Prostate gland (tissue), 2 donors: ENCODE data around the gene TWSG1. TPM values are rescaled to one million over a fixed set of nuclear protein-coding genes. Genes with fewer than 3 reads are reported as not detected.

ENCODE experiments used
- DNase-seq: peaks from one replicate; pipeline ENCODE4 v3.0.0-alpha.2; 2019; ENCODE audit warnings: low spot score
- H3K27ac ChIP-seq, 2 donors: fragments of 200-600 bp; sonication (generic); 2 replicates each; pipeline ENCODE4 v1.5.1; 2017 to 2019
- H3K27me3 ChIP-seq: fragments of 200-600 bp; sonication (generic); replicated peaks from 2 replicates; pipeline ENCODE4 v1.5.1; 2019; ENCODE audit not compliant: insufficient read depth
- H3K36me3 ChIP-seq, 2 donors: fragments of 200-600 bp; sonication (generic); 1 replicate in 1 of 2; 2 replicates in 1 of 2; pipeline versions ENCODE4 v1.5.1 to v1.8.1; 2017 to 2019
- H3K4me1 ChIP-seq: fragments of 200-600 bp; sonication (generic); replicated peaks from 2 replicates; pipeline ENCODE4 v1.5.1; 2019
- H3K4me3 ChIP-seq, 2 donors: fragments of 200-600 bp; sonication (generic); 2 replicates each; pipeline ENCODE4 v1.5.1; 2017 to 2019
- H3K9me3 ChIP-seq: fragments of 200-600 bp; sonication (generic); 2 replicates; pipeline ENCODE4 v1.5.1; 2017
- POLR2A ChIP-seq: fragments of 450-650 bp; IDR thresholded peaks from one replicate; pipeline ENCODE4 v1.6.1; 2016; ENCODE audit warnings: antibody characterized with exemption, mild to moderate bottlenecking
- POLR2AphosphoS5 ChIP-seq: sonication (generic); formaldehyde crosslinking; IDR thresholded peaks from one replicate; pipeline ENCODE4 v1.6.1; 2017; ENCODE audit warnings: antibody characterized with exemption
- WGBS: methylation state at CpG from one replicate; pipeline ENCODE4 v1.1.5; 2018; 5-methylcytosine and 5-hydroxymethylcytosine counted together
- intact Hi-C: fragments of 100-400 bp; cut with DNase I; formaldehyde crosslinking; loops from one replicate; pipeline ENCODE4 v1.14.2; 2022
- total RNA-seq, 2 donors: library from RNA; depleted of rRNA; stranded (reverse); fragments of >200 nt; gene quantifications; one replicate each; pipeline ENCODE4 v1.1.0, GENCODE V29; 2016
- TF ChIP-seq, protein P1 (sequence below), 4 experiments: fragments of 200-600 bp in 2 of 4; fragments of 450-650 bp in 2 of 4; sonication (generic) in 2 of 4; IDR thresholded peaks; 1 replicate in 3 of 4; 2 replicates in 1 of 4; pipeline ENCODE4 v1.5.1; 2016 to 2019; ENCODE audit warnings: antibody characterized with exemption in 4 of 4, mild to moderate bottlenecking in 2 of 4, moderate library complexity in 2 of 4

Gene TWSG1
- total RNA-seq, 2 donors from 2014 or later, result 32.2 to 46.0 TPM

DNA sequence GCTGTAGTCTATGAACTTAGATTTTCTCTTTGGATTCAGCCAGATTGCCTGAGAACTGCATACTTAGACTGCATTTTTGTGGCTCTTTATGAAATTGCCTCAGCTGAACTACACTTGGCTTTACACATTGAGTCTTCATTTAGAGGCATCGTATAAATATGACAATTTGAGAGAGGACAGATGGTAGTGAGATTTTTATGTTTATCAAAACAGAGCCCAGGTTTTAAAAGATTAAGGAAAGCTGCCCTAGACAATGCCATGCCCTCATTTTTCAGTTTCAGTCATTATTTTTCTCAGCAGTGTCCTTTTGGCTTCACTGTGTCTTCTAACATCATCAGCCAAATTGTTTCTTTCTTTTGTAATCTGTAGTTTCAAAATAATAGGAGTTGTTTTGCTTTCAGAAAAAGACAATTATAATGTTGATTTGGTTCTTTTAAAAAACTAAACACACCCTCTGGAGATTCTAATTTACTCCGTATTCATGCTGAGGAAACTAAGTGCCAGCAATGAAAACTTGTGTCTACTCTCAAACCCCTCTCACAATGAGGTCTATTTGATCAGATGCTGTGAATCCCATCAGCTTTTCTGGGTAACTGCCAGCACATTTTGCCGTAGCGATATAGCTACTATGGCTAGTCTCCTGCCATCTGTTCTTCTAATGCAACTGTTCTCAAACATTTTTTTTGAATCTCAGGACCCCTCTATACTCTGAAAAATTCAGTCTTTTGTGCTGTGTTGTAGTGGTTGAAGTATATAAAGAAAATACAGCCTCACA, 46.2 kb downstream of the TWSG1 start:
- no peaks in the 10 kb centered on the region for H3K36me3 ChIP-seq
- H3K4me3 ChIP-seq, result no peak overlapping the region
- TF ChIP-seq POLR2AphosphoS5 (no peak), POLR2A (no peak)
- TF ChIP-seq, protein P1, sequence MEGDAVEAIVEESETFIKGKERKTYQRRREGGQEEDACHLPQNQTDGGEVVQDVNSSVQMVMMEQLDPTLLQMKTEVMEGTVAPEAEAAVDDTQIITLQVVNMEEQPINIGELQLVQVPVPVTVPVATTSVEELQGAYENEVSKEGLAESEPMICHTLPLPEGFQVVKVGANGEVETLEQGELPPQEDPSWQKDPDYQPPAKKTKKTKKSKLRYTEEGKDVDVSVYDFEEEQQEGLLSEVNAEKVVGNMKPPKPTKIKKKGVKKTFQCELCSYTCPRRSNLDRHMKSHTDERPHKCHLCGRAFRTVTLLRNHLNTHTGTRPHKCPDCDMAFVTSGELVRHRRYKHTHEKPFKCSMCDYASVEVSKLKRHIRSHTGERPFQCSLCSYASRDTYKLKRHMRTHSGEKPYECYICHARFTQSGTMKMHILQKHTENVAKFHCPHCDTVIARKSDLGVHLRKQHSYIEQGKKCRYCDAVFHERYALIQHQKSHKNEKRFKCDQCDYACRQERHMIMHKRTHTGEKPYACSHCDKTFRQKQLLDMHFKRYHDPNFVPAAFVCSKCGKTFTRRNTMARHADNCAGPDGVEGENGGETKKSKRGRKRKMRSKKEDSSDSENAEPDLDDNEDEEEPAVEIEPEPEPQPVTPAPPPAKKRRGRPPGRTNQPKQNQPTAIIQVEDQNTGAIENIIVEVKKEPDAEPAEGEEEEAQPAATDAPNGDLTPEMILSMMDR (IDR thresholded peaks at IDR 0.05), result no peak
- H3K27me3 ChIP-seq, result no peaks in the 10 kb centered on the region
- intact Hi-C loops, result no loop called here
- 30% methylated on average over 4 of the region's 4 CpGs for WGBS
- no peaks in the 10 kb centered on the region for H3K9me3 ChIP-seq
- H3K4me1 ChIP-seq, result no peaks in the 10 kb centered on the region
- H3K27ac ChIP-seq, result no peak overlapping the region
- DNase-seq, result no peak

DNA sequence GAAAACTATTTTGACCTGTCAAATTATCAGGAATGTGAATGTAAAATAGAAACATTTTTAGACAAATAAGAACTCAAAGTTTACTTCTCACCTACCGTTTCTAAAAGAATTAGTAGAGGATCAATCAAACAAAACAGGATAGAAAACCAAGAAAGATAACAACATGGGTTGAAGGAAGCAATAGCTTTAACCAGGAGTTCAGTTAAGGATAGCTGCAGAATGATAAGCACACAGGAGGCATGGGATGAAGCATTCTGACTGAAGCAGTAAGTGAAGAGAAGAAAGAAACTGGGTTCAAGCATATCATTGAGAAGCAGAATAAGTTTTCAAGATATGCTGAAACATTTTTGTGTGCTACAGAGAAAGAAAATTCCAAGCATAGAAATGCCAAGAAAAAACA, 52.3 kb downstream of the TWSG1 start:
- no peak for TF ChIP-seq POLR2AphosphoS5
- Histone ChIP-seq H3K27ac (no peak overlapping the region), H3K36me3 (no peaks in the 10 kb centered on the region), H3K4me1 (no peaks in the 10 kb centered on the region), H3K27me3 (no peaks in the 10 kb centered on the region), H3K4me3 (no peak overlapping the region), H3K9me3 (no peaks in the 10 kb centered on the region)
- DNase-seq, result no peak
- intact Hi-C loops, result no loop called here
- 67% methylated on average over 1 of the region's 1 CpG for WGBS

DNA sequence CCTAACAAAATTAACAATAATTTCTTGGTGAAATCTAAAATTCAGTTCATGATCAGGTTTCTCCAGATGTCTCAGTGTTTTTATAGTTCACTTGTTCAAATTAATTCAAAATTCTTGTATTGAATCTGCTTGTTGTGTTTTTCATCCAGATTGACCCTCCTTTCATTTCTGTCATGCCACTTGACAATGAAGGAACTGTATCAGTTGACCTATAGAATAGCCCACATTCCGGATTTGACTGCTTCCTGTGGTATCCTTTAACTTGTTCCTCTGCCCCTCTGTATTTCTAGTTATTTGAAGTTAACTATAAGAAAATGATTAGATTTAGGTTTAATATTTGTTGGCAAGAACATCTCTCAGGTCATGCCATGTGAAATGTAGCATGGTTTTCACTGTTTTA, 53.3 kb downstream of the TWSG1 start:
- no peak overlapping the region for H3K27ac ChIP-seq
- no peak overlapping the region for H3K4me3 ChIP-seq
- TF ChIP-seq, protein P1 (IDR thresholded peaks at IDR 0.05), result no peak
- TF ChIP-seq POLR2A (no peak), POLR2AphosphoS5 (no peak)
- H3K4me1 ChIP-seq, result no peaks in the 10 kb centered on the region
- no peaks in the 10 kb centered on the region for H3K36me3 ChIP-seq
- H3K27me3 ChIP-seq, result no peaks in the 10 kb centered on the region
- DNase-seq, result no peak
- intact Hi-C loops, result no loop called here
- H3K9me3 ChIP-seq, result no peaks in the 10 kb centered on the region
- WGBS, result 75% methylated on average over 1 of the region's 1 CpG

DNA sequence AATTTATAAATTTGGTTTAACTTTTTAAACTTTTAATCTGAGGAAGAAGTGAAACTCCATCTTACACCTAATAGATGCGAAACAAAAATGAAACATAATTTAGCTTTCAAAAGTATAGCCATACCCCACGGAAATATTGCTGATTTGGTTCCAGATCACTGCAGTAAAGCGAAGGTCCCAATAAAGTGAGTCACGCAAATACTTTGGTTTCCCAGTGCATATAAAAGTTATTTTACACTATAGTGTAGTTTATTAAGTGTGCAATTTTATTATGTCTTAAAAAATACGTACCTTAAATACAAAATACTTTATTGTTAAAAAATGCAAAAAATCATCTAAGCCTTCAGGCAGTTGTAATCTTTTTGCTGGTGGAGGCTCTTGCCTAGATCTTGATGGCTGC, 55.1 kb downstream of the TWSG1 start:
- no peak for DNase-seq
- intact Hi-C loops, result no loop called here
- H3K4me3 ChIP-seq, result no peak overlapping the region
- H3K9me3 ChIP-seq, result no peaks in the 10 kb centered on the region
- WGBS, result 80% methylated on average over 5 of the region's 5 CpGs
- H3K27me3 ChIP-seq, result no peaks in the 10 kb centered on the region
- no peak overlapping the region for H3K27ac ChIP-seq
- no peaks in the 10 kb centered on the region for H3K4me1 ChIP-seq
- TF ChIP-seq, protein P1 (IDR thresholded peaks at IDR 0.05), result no peak
- TF ChIP-seq POLR2AphosphoS5, result no peak
- no peak for TF ChIP-seq POLR2A
- no peaks in the 10 kb centered on the region for H3K36me3 ChIP-seq

DNA sequence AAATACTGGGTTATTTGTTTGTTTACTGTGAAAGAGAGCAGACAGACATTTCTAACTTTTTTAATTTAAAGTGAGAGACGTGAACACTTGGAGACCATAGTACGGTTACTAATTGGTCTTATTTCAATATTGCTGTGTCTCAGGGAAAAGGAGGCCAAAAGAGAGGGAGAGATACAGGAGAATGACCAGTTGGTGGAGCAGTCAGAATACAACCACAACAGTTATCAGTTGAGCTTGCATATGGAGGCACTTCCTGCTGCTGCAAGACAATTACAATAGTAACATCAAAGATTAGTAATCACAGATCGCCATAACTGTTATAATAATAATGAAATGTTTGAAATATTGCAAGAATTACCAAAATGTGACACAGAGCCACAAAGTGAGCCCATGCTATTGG, 58.2 kb downstream of the TWSG1 start:
- Histone ChIP-seq H3K27me3 (no peaks in the 10 kb centered on the region), H3K4me3 (no peak overlapping the region), H3K4me1 (no peaks in the 10 kb centered on the region), H3K36me3 (no peaks in the 10 kb centered on the region), H3K9me3 (no peaks in the 10 kb centered on the region), H3K27ac (no peak overlapping the region)
- no peak for TF ChIP-seq POLR2A
- TF ChIP-seq, protein P1 (IDR thresholded peaks at IDR 0.05), result peak in 1 of 4 experiments; percentile 8
- TF ChIP-seq POLR2AphosphoS5, result no peak
- WGBS, result 96% methylated on average over 3 of the region's 3 CpGs
- no peak for DNase-seq
- intact Hi-C loops, result no loop called here
